ENCODE results near the gene PRICKLE2.
"Not testable (repeated sequence)": the region's sequence is repeated elsewhere in the genome, so short reads cannot be mapped to it uniquely, and the experiment has no call there.

PRICKLE2 gene

GRCh38 chr3:64093825-64094712 is 131.2 kb downstream of the PRICKLE2 start:
- Histone ChIP-seq H3K36me3 (ENCODE audit: insufficient read depth, low read length) (no peaks in the 10 kb centered on the region; the same call in 1 of the 2 replicates), H3K9me3 (ENCODE audit: insufficient read depth, low read depth, low read length) (no peaks in the 10 kb centered on the region), H3K27ac (ENCODE audit: low read depth, low read length) (peak overlapping the region; percentile 84), H3K9ac (ENCODE audit: low read depth, low read length) (no peak overlapping the region; the same call in 1 of the 2 replicates), H3K27me3 (ENCODE audit: insufficient read depth, low read length) (no peaks in the 10 kb centered on the region), H3K4me1 (ENCODE audit: insufficient read depth, low read length) (peaks cover 36% of the 10 kb centered on the region), H3K4me3 (ENCODE audit: low read length) (no peak overlapping the region)
- WGBS = 71% methylated on average over 3 of the region's 3 CpGs

GRCh38 chr3:64093211-64093610 is 132.1 kb downstream of the PRICKLE2 start:
- H3K9ac ChIP-seq (ENCODE audit: low read depth, low read length) = no peak overlapping the region

GRCh38 chr3:64091501-64091900 is 133.8 kb downstream of the PRICKLE2 start:
- Histone ChIP-seq H3K4me3 (ENCODE audit: low read length) (no peak overlapping the region), H3K36me3 (ENCODE audit: insufficient read depth, low read length) (no peaks in the 10 kb centered on the region), H3K27ac (ENCODE audit: low read depth, low read length) (no peak overlapping the region), H3K27me3 (ENCODE audit: insufficient read depth, low read length) (no peaks in the 10 kb centered on the region), H3K4me1 (ENCODE audit: insufficient read depth, low read length) (peaks cover 45% of the 10 kb centered on the region), H3K9me3 (ENCODE audit: insufficient read depth, low read depth, low read length) (no peaks in the 10 kb centered on the region), H3K9ac (ENCODE audit: low read depth, low read length) (no peak overlapping the region)
- 95% methylated on average over 1 of the region's 1 CpG for WGBS

More at GRCh38 chr3:64093211-64093610, 132.1 kb downstream of the PRICKLE2 start:
- Histone ChIP-seq H3K9me3 (ENCODE audit: insufficient read depth, low read depth, low read length) (no peaks in the 10 kb centered on the region), H3K4me3 (ENCODE audit: low read length) (no peak overlapping the region), H3K4me1 (ENCODE audit: insufficient read depth, low read length) (peaks cover 44% of the 10 kb centered on the region), H3K36me3 (ENCODE audit: insufficient read depth, low read length) (no peaks in the 10 kb centered on the region), H3K27me3 (ENCODE audit: insufficient read depth, low read length) (no peaks in the 10 kb centered on the region), H3K27ac (ENCODE audit: low read depth, low read length) (0 out of 2 replicates have a peak overlapping the region, but pooled peaks have one; percentile 84)

- not testable (repeated sequence) for H3K4me3 ChIP-seq (ENCODE audit: low read length); H3K27me3 ChIP-seq (ENCODE audit: insufficient read depth, low read length); H3K27ac ChIP-seq (ENCODE audit: low read depth, low read length); H3K36me3 ChIP-seq (ENCODE audit: insufficient read depth, low read length); H3K9me3 ChIP-seq (ENCODE audit: insufficient read depth, low read depth, low read length); H3K9ac ChIP-seq (ENCODE audit: low read depth, low read length)
- 80% methylated on average over 4 of the region's 4 CpGs for WGBS
- H3K4me1 ChIP-seq (ENCODE audit: insufficient read depth, low read length) = peaks cover 36% of the 10 kb centered on the region
Observed at GRCh38 chr3:64089386-64089785, 135.9 kb downstream of the PRICKLE2 start.

- Histone ChIP-seq H3K4me3 (ENCODE audit: low read length) (no peak overlapping the region), H3K9me3 (ENCODE audit: insufficient read depth, low read depth, low read length) (no peaks in the 10 kb centered on the region), H3K36me3 (ENCODE audit: insufficient read depth, low read length) (no peaks in the 10 kb centered on the region), H3K9ac (ENCODE audit: low read depth, low read length) (no peak overlapping the region), H3K4me1 (ENCODE audit: insufficient read depth, low read length) (peaks cover 28% of the 10 kb centered on the region), H3K27me3 (ENCODE audit: insufficient read depth, low read length) (no peaks in the 10 kb centered on the region), H3K27ac (ENCODE audit: low read depth, low read length) (no peak overlapping the region)
- WGBS = no CpG with 5 or more reads among the region's 1 CpG
Observed at GRCh38 chr3:64088408-64089205, 136.7 kb downstream of the PRICKLE2 start.

- 58% methylated on average over 5 of the region's 5 CpGs for WGBS
Observed at GRCh38 chr3:64086479-64087252, 138.6 kb downstream of the PRICKLE2 start.

GRCh38 chr3:64084640-64085039 is 140.6 kb downstream of the PRICKLE2 start:
- no peak overlapping the region for H3K9ac ChIP-seq (ENCODE audit: low read depth, low read length)
- no peaks in the 10 kb centered on the region for H3K27me3 ChIP-seq (ENCODE audit: insufficient read depth, low read length)
- no peaks in the 10 kb centered on the region for H3K9me3 ChIP-seq (ENCODE audit: insufficient read depth, low read depth, low read length)
- H3K4me3 ChIP-seq (ENCODE audit: low read length) = no peak overlapping the region
- peaks cover 25% of the 10 kb centered on the region for H3K4me1 ChIP-seq (ENCODE audit: insufficient read depth, low read length)
- H3K27ac ChIP-seq (ENCODE audit: low read depth, low read length) = no peak overlapping the region
- H3K36me3 ChIP-seq (ENCODE audit: insufficient read depth, low read length) = no peaks in the 10 kb centered on the region
- 100% methylated on average over 1 of the region's 1 CpG for WGBS

More at GRCh38 chr3:64086479-64087252, 138.6 kb downstream of the PRICKLE2 start:
- Histone ChIP-seq H3K36me3 (ENCODE audit: insufficient read depth, low read length) (no peaks in the 10 kb centered on the region), H3K4me3 (ENCODE audit: low read length) (no peak overlapping the region), H3K4me1 (ENCODE audit: insufficient read depth, low read length) (peaks cover 25% of the 10 kb centered on the region), H3K27me3 (ENCODE audit: insufficient read depth, low read length) (no peaks in the 10 kb centered on the region), H3K9ac (ENCODE audit: low read depth, low read length) (no peak overlapping the region), H3K27ac (ENCODE audit: low read depth, low read length) (no peak overlapping the region), H3K9me3 (ENCODE audit: insufficient read depth, low read depth, low read length) (no peaks in the 10 kb centered on the region)

- Histone ChIP-seq H3K27ac (ENCODE audit: low read depth, low read length) (no peak overlapping the region), H3K9me3 (ENCODE audit: insufficient read depth, low read depth, low read length) (no peaks in the 10 kb centered on the region), H3K36me3 (ENCODE audit: insufficient read depth, low read length) (no peaks in the 10 kb centered on the region), H3K4me1 (ENCODE audit: insufficient read depth, low read length) (peaks cover 18% of the 10 kb centered on the region), H3K4me3 (ENCODE audit: low read length) (no peak overlapping the region), H3K9ac (ENCODE audit: low read depth, low read length) (no peak overlapping the region), H3K27me3 (ENCODE audit: insufficient read depth, low read length) (no peaks in the 10 kb centered on the region)
- WGBS = 60% methylated on average over 3 of the region's 3 CpGs
Observed at GRCh38 chr3:64083575-64083974, 141.7 kb downstream of the PRICKLE2 start.

- H3K36me3 ChIP-seq (ENCODE audit: insufficient read depth, low read length) = no peaks in the 10 kb centered on the region
- WGBS = 77% methylated on average over 7 of the region's 7 CpGs
- no peaks in the 10 kb centered on the region for H3K9me3 ChIP-seq (ENCODE audit: insufficient read depth, low read depth, low read length)
- H3K4me3 ChIP-seq (ENCODE audit: low read length) = no peak overlapping the region
- H3K4me1 ChIP-seq (ENCODE audit: insufficient read depth, low read length) = peaks cover 14% of the 10 kb centered on the region; the same call in 1 of the 2 replicates
- no peaks in the 10 kb centered on the region for H3K27me3 ChIP-seq (ENCODE audit: insufficient read depth, low read length)
- H3K27ac ChIP-seq (ENCODE audit: low read depth, low read length) = no peak overlapping the region
- H3K9ac ChIP-seq (ENCODE audit: low read depth, low read length) = no peak overlapping the region
Observed at GRCh38 chr3:64082961-64083541, 142.2 kb downstream of the PRICKLE2 start.

- Histone ChIP-seq H3K27me3 (ENCODE audit: insufficient read depth, low read length) (no peaks in the 10 kb centered on the region), H3K36me3 (ENCODE audit: insufficient read depth, low read length) (no peaks in the 10 kb centered on the region), H3K4me3 (ENCODE audit: low read length) (no peak overlapping the region), H3K27ac (ENCODE audit: low read depth, low read length) (no peak overlapping the region), H3K4me1 (ENCODE audit: insufficient read depth, low read length) (peaks cover 14% of the 10 kb centered on the region; the same call in 1 of the 2 replicates), H3K9me3 (ENCODE audit: insufficient read depth, low read depth, low read length) (no peaks in the 10 kb centered on the region), H3K9ac (ENCODE audit: low read depth, low read length) (no peak overlapping the region)
- 85% methylated on average over 3 of the region's 3 CpGs for WGBS
Observed at GRCh38 chr3:64082411-64082810, 142.9 kb downstream of the PRICKLE2 start.

All from HUES64 (cell line).